Measurements from ENCODE around the gene CPT2.

DNA sequence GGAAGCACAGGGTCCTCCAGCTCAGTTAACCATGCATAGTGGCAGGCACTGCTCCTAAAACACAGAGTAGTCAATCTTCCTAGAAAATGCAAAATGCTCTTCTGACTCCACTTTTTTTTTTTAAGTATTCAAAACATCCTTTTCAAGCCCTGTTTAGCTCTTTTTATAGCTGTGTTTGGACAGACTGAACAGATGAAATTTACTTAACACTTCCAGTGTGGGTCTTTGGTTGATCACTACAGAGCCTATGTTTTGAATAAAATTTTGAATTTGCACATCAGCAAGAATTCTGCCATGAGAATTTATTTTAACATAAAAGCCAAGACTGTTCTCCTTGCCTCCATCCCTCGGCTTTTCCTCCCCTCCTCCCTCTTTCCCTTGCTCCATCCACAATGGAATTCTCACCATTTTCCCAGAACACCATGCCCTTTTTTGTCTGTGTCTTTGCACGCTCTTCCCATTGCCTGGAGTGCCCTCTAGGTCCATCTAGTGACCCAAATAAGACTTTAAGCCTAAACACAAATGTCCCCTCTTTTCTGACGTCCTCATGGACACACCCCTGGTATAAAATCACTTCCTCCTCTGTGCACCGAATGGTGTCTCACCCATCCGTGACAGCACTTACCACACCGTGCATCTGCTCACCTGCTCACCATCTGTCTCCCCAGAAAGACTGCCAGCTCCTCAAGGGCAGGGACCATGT is 24.0 kb upstream of the CPT2 start:
- no peak for TF ChIP-seq TCF12 (IDR thresholded peaks at IDR 0.05)
- TF ChIP-seq, protein P1, sequence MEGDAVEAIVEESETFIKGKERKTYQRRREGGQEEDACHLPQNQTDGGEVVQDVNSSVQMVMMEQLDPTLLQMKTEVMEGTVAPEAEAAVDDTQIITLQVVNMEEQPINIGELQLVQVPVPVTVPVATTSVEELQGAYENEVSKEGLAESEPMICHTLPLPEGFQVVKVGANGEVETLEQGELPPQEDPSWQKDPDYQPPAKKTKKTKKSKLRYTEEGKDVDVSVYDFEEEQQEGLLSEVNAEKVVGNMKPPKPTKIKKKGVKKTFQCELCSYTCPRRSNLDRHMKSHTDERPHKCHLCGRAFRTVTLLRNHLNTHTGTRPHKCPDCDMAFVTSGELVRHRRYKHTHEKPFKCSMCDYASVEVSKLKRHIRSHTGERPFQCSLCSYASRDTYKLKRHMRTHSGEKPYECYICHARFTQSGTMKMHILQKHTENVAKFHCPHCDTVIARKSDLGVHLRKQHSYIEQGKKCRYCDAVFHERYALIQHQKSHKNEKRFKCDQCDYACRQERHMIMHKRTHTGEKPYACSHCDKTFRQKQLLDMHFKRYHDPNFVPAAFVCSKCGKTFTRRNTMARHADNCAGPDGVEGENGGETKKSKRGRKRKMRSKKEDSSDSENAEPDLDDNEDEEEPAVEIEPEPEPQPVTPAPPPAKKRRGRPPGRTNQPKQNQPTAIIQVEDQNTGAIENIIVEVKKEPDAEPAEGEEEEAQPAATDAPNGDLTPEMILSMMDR (IDR thresholded peaks at IDR 0.05), result peak; percentile 29; the same call in 1 of the 2 replicates
- TF ChIP-seq FOXM1 (IDR thresholded peaks at IDR 0.05; ENCODE audit: low read depth), result no peak
- TF ChIP-seq NFIC (IDR thresholded peaks at IDR 0.05; ENCODE audit: borderline replicate concordance), result no peak
- no peak for TF ChIP-seq EZH2phosphoT487 (IDR thresholded peaks at IDR 0.05; ENCODE audit: borderline replicate concordance, low read depth)
- no peak for TF ChIP-seq EP300 (IDR thresholded peaks at IDR 0.05; ENCODE audit: borderline replicate concordance in 1 of 2, low read depth in 1 of 2, low read length in 1 of 2)

All from SK-N-SH (cell line).